Measurements from ENCODE around the gene SCN1A.
"Not testable (repeated sequence)": the region's sequence is repeated elsewhere in the genome, so short reads cannot be mapped to it uniquely, and the experiment has no call there.

- not testable (repeated sequence) for TF ChIP-seq CTCF, POLR2A, POLR2AphosphoS5 (IDR thresholded peaks at IDR 0.05)
These were observed 155.7 kb downstream of the SCN1A start for GRCh38 chr2:165972161-165972560.

Data from upper lobe of left lung (tissue), 4 donors.